HUES48 (cell line): ENCODE results near the gene ZCCHC8.
"Not testable (repeated sequence)": the region's sequence is repeated elsewhere in the genome, so short reads cannot be mapped to it uniquely, and the experiment has no call there.

Experiments used
- H3K27ac ChIP-seq: one replicate; pipeline ENCODE4 v1.7.0; 2013; ENCODE audit warnings: low read depth, low read length, inconsistent platforms
- H3K27me3 ChIP-seq: 2 replicates; pipeline ENCODE4 v1.6.1; 2013; ENCODE audit warnings: mild to moderate bottlenecking, low read length; ENCODE audit not compliant: control insufficient read depth, insufficient read depth
- H3K36me3 ChIP-seq: 2 replicates; pipeline ENCODE4 v1.6.1; 2013; ENCODE audit warnings: low read length; ENCODE audit not compliant: control insufficient read depth, insufficient read depth
- H3K4me1 ChIP-seq: 2 replicates; pipeline ENCODE4 v1.6.1; 2013; ENCODE audit warnings: mild to moderate bottlenecking, low read length; ENCODE audit not compliant: control insufficient read depth, insufficient read depth
- H3K4me3 ChIP-seq: 2 replicates; pipeline ENCODE4 v1.5.1; 2013; ENCODE audit warnings: mild to moderate bottlenecking, low read depth, low read length
- H3K9ac ChIP-seq: 2 replicates; pipeline ENCODE4 v1.6.1; 2013; ENCODE audit warnings: mild to moderate bottlenecking, low read depth, low read length, moderate library complexity
- H3K9me3 ChIP-seq: 2 replicates; pipeline ENCODE4 v1.6.1; 2013; ENCODE audit warnings: low read length; ENCODE audit not compliant: control insufficient read depth, insufficient read depth

Gene ZCCHC8

DNA sequence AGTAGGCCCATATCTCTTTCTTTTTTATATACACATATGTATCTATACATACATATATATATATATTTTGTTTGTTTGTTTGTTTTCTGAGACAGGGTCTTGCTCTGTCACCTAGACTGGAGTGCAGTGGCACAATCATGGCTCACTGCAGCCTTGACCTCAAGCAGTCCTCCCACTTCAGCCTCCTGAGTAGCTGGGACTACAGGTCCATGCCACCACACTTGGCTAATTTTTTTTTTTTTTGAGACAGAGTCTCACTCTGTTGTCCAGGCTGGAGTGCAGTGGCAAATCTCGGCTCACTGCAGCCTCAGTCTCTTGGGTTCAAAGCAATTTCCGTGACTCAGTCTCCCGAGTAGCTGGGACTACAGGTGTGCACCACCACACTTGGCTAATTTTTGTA is 12.9 kb downstream of the ZCCHC8 start:
- not testable (repeated sequence) for H3K9ac ChIP-seq, H3K4me1 ChIP-seq, H3K4me3 ChIP-seq, H3K27me3 ChIP-seq, H3K27ac ChIP-seq, H3K9me3 ChIP-seq
- H3K36me3 ChIP-seq = peaks cover 95% of the 10 kb centered on the region

DNA sequence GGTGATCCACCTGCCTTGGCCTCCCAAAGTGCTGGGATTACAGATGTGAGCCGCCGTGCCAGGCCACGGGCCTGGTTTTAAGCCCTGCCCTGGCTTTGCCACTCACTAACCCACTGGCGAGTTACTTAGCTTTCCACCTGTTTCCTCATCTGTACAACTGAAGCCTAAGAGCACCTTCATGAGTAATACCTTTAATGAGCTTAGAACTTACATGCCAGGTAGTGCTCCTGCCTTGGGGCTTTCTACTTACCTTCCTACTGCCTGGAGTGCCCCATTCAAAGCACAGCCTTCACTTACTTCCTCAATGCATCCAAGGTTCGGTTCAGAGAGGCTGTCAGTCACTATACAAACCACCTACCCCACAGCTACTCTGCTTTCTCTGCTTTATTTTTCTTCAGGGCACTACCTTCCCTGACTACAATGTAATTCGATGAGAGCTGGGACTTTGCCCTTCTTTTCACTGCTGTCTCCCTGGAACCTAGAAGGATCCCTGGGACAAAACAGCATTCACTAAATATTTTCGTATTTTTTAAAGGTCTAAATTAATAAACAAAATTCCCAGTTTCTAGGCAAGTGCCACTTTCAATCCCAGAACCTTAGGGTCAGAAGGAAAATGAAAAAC is 13.8 kb downstream of the ZCCHC8 start:
- H3K27ac ChIP-seq = no peak overlapping the region
- no peak overlapping the region for H3K9ac ChIP-seq
- H3K27me3 ChIP-seq = no peaks in the 10 kb centered on the region
- H3K4me1 ChIP-seq = no peaks in the 10 kb centered on the region
- H3K9me3 ChIP-seq = no peaks in the 10 kb centered on the region
- peaks cover 95% of the 10 kb centered on the region for H3K36me3 ChIP-seq
- H3K4me3 ChIP-seq = no peak overlapping the region

DNA sequence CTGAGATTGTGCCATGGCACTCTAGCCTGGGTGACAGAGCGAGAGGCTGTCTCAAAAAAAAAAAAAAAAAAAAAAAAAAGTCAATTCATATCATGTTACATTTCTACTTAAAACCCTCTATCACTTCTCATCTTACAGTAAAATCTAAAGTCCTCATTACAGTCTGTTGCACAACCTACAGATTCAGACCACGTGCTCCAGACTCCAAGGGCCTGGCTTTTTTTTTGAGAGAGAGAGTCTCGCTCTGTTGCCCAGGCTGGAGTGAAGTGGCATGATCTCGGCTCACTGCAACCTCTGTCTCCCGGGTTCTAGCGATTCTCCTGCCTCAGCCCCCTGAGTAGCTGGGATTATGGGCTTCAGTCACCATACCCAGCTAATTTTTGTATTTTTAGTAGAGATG is 14.4 kb downstream of the ZCCHC8 start:
- peaks cover 95% of the 10 kb centered on the region for H3K36me3 ChIP-seq

DNA sequence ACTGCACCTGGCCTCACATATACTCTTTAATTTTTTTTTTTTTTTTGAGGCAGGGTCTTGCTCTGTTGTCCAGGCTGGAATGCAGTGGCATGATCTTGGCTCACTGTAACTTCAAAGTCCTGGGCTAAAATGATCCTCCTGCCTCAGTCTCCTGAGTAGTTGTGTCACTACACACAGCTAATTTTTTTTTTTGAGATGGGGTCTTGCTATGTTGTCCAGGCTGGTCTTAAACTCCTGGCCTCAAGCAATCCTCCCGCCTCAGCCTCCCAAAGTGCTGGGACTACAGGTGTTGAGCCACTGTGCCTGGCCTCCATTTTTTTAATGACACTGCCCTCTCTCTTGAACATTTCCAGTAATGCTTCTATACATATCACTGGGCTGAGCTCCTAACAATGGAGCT is 16.3 kb downstream of the ZCCHC8 start:
- not testable (repeated sequence) for H3K27ac ChIP-seq, H3K27me3 ChIP-seq, H3K4me1 ChIP-seq, H3K9me3 ChIP-seq, H3K4me3 ChIP-seq, H3K9ac ChIP-seq
- H3K36me3 ChIP-seq = peaks cover 95% of the 10 kb centered on the region

More for the DNA sequence above, 14.4 kb downstream of the ZCCHC8 start:
- H3K9me3 ChIP-seq, H3K27ac ChIP-seq, H3K4me1 ChIP-seq, H3K9ac ChIP-seq, H3K4me3 ChIP-seq, H3K27me3 ChIP-seq: not testable (repeated sequence)

DNA sequence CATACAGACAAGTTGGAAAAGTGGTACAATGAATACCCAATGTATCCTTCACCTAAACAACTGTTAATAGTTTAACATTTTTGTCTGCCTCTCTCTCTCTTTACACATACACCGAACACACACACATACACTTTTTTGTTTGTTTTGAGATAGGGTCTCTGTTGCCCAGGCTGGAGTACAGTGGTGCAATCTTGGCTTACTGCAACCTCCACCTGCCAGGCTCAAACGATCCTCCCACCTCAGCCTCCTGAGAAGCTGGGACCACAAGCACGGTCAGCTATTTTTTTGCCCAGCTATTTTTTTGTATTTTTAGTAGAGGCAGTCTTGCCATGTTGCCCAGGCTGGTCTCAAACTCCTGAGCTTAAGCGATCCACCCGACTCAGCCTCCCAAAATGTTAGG is 16.8 kb downstream of the ZCCHC8 start:
- Histone ChIP-seq H3K36me3 (peaks cover 95% of the 10 kb centered on the region), H3K27ac (no peak overlapping the region), H3K4me1 (no peaks in the 10 kb centered on the region), H3K27me3 (no peaks in the 10 kb centered on the region), H3K9me3 (no peaks in the 10 kb centered on the region), H3K9ac (no peak overlapping the region), H3K4me3 (no peak overlapping the region)

DNA sequence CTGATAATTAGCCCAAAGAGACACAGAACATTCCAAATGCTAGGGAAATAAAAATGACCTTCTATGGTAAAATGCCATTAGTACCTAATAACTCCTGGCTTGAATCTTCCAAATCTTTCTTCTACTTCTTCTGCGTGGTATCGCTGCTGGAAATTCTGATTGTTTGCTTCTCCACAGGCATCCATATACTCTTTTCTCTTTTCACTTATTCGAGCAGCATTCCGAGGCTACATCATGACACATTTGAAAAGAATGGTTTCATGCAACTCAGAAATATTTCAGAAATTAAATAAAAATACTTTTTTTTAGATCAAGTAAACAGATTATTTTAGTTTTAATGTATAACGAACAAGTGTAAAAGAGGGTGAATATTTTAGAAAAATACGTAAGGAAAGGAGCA is 18.9 kb downstream of the ZCCHC8 start:
- H3K4me1 ChIP-seq = no peaks in the 10 kb centered on the region
- no peak overlapping the region for H3K27ac ChIP-seq
- no peaks in the 10 kb centered on the region for H3K27me3 ChIP-seq
- no peaks in the 10 kb centered on the region for H3K9me3 ChIP-seq
- H3K4me3 ChIP-seq = no peak overlapping the region
- peaks cover 95% of the 10 kb centered on the region for H3K36me3 ChIP-seq
- H3K9ac ChIP-seq = no peak overlapping the region

DNA sequence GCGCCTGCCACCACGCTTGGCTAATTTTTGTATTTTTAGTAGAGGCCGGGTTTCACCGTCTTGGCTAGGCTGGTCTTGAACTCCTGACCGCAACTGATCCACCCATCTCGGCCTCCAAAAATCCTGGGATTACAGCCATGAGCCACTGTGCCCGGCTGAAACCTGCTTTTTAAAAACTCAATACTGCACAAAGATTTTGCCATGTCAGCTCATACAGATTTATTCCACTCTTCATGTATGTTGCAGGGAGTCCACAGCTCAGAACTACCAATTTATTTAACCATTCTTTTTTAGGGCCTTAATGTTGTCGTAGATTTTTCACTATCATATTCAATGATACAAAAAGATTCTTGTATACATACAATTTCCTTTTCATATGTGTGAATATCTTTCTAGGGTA is 20.0 kb downstream of the ZCCHC8 start:
- Histone ChIP-seq H3K9ac (no peak overlapping the region), H3K4me1 (no peaks in the 10 kb centered on the region), H3K27me3 (no peaks in the 10 kb centered on the region), H3K36me3 (peaks cover 96% of the 10 kb centered on the region), H3K4me3 (no peak overlapping the region), H3K9me3 (no peaks in the 10 kb centered on the region), H3K27ac (no peak overlapping the region)

DNA sequence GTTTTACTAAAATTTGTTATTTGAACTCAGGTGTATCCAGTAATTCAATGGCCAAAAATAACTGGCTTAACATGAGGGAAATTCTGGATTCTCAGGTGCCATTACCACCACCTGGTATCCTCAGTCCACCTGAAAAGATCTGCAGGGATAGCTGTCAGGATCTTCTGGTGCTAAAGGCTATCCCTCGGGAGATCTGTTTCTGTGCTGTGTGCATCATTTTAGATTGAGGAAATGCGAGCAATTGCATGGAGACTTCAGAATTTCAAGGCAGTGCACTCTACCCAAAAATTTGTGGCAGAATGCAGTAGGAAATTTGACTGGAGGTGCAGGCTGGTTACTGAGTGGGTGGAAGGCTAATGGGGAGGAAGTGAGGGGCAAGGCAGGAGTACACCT is 26.4 kb downstream of the ZCCHC8 start:
- no peaks in the 10 kb centered on the region for H3K9me3 ChIP-seq
- no peak overlapping the region for H3K4me3 ChIP-seq
- no peak overlapping the region for H3K9ac ChIP-seq
- peaks cover 75% of the 10 kb centered on the region for H3K36me3 ChIP-seq
- no peaks in the 10 kb centered on the region for H3K4me1 ChIP-seq
- no peaks in the 10 kb centered on the region for H3K27me3 ChIP-seq
- H3K27ac ChIP-seq = no peak overlapping the region

DNA sequence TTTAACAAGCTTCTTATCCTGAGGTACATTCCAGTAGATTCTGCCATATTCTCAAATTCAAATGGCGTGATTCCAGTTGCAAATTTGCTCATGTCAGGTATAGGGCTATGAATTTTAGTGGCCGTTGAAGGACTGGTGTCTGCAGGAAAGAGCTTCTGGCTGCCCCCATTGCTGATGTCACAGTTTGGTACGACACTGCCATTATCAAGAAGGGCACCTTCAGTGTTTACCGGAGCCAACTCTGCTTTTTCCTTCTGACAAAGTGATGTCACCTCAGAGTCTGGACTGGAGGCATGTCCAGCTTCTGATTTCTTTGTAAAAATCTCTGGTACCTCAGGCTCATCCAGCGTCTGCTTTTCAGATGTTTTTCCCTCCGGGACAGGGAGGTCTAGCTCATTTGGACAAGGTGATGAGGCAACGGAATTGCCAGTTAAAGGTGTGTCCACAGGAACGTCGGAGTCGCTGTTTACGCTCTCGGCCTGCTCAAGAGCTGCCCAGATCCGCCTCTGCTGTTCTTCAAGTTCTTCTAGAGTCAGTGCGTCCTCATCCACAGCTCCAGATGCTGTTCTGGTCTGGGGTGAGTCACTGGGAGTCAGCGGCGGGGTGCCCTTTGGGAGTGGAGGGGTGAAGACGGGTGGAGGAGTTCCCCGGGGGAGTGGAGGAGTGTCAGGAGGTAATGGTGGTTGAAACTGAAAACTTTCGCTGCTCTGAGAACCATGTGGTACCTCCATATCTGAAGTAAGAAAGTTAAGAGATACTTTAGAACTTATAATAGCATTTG is 27.0 kb downstream of the ZCCHC8 start:
- peaks cover 69% of the 10 kb centered on the region for H3K36me3 ChIP-seq
- no peak overlapping the region for H3K27ac ChIP-seq
- H3K9me3 ChIP-seq = no peaks in the 10 kb centered on the region
- no peak overlapping the region for H3K4me3 ChIP-seq
- H3K9ac ChIP-seq = no peak overlapping the region
- H3K4me1 ChIP-seq = no peaks in the 10 kb centered on the region
- no peaks in the 10 kb centered on the region for H3K27me3 ChIP-seq

DNA sequence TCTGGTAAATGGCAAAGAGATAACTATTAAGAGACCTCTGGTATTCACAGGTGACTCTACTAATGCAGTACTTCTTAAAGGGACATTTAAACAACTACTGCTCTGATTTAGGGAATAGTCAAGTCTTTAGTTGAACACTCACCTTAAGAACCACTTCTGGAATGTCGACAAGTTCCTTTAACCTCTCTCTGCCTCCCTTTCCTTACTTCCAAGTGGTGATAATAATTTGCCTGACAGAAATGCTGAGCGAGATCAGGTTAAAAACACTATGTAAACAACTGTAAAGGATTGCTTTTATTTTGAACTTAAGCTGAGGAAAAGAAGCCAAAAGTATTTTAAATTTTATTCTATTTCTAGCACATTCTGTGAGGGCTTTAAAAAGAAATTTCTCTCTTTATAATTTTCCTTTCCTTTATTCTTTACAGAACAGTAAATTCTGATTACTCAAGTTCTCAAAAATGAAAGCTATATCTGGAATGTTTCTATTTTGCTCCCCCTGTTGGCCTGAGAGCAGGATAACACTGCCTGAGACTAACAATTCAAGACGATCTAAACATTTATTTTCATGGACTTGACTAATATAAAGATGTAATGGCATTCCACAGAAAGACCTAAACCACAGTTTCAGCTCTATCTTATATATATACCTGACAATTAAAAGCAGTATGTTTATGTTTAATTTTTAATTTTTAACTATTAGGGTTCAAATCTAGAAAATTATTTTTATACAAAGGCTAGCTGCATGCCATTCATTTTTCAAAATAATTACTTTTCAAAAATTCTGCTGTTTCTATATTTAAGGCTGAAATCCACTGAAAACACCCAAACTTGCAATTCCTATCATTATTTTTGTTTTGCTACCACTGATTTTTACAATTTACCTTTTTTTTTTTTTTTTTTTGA is 29.2 kb downstream of the ZCCHC8 start:
- Histone ChIP-seq H3K4me3 (no peak overlapping the region), H3K9ac (no peak overlapping the region), H3K27ac (no peak overlapping the region), H3K36me3 (peaks cover 49% of the 10 kb centered on the region), H3K27me3 (no peaks in the 10 kb centered on the region), H3K4me1 (no peaks in the 10 kb centered on the region), H3K9me3 (no peaks in the 10 kb centered on the region)

DNA sequence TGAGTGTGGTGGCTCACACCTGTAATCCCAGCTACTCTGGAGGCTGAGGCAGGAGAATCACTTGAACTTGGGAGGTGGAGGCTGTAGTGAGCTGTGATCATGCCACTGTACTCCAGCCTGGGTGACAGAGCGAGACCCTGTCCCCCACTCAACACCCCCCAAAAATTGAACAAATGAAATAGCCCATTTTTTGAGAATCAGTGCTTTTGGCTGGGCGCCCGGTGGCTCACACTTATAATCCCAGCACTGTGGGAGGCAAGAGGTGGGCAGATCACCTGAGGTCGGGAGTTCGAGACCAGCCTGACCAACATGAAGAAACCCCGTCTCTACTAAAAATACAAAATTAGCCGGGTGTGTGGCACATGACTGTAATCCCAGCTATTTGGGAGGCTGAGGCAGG is 30.2 kb downstream of the ZCCHC8 start:
- H3K9ac ChIP-seq, H3K4me1 ChIP-seq, H3K4me3 ChIP-seq, H3K27me3 ChIP-seq, H3K9me3 ChIP-seq, H3K27ac ChIP-seq: not testable (repeated sequence)
- H3K36me3 ChIP-seq = peaks cover 39% of the 10 kb centered on the region
